ENCODE measurements around the gene SESN2. TPM values are rescaled to one million over a fixed set of nuclear protein-coding genes. Genes with fewer than 3 reads are reported as not detected.

Gene SESN2
- total RNA-seq, 3 donors from 2014 or later (not counting 1 experiment from before 2014, with no cell fraction given) = 21.0 to 30.3 (median 27.1) TPM

DNA sequence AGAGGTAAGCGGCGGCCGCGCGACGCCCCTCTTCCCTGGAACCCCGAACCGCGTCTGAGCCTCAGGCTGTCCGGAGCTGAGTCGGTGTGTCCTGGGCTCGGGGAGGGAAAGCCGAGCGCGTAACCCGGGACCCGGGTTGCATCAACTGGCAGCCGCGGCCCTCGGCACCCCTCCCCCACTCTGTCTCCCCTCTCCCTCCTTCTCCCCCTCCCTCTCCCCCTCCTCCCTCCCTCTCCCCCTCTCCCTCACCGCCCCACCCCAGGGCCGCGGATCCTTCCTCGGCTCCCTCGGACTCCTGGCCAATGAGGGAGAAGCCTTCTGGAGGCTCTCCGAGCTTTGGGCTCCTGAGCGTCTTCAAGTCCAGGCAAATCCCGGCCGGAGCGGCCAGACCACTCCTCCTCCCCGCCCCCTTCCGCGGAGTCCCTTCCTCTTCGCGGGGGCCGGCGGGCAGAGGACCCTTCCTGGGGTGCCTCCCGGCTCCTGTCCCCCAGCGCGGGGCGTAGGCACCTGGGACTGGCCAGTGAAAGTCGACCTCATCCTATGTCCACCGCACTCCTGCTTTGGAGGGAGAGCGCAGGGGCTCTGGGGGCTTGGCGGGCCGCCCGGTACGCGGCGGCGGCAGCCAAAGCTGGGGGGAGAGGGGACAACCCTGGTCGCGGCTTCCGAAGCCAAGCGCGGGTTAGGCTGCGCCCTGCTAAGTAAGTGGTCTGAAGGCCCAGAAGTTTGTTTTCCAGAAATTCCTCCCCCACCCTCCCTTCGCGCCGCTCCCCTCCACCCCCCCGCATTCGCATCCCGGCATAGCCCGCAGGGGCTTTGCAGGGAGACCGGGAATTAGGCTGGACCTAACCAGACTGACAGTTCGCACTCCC is 850 bp downstream of the SESN2 start:
- 4% methylated on average over 66 of the region's 66 CpGs for WGBS (ENCODE audit: insufficient coverage)
- DNase-seq (peak; percentile 32 to 52), ATAC-seq (no peak)
- H3K36me3 ChIP-seq (ENCODE audit: control insufficient read depth, insufficient read depth, low read length) = no peaks in the 10 kb centered on the region
- H3K4me3 ChIP-seq (ENCODE audit: low read length) = peak overlapping the region; percentile 75
- Mint-ChIP-seq H3K27ac (peak overlapping the region; percentile 62 to 87), H3K36me3 (no peaks in the 10 kb centered on the region), H3K4me3 (peak overlapping the region; percentile 84), H3K9me3 (no peaks in the 10 kb centered on the region), H3K27me3 (ENCODE audit: low read depth in 2 of 2) (no peaks in the 10 kb centered on the region), H3K4me1 (peaks cover 44 to 49% of the 10 kb centered on the region in 2 donors)
- H3K27ac ChIP-seq (ENCODE audit: low read length) = no peak overlapping the region
- intact Hi-C loops (cut with micrococcal nuclease) = loop anchor here (1.0 to 2.0 kb wide), 3 partner anchors 13 to 69 kb away; partner anchors contain the start of gene MED18
- no peaks in the 10 kb centered on the region for H3K9me3 ChIP-seq (ENCODE audit: control insufficient read depth, insufficient read depth, low read length)
- peaks cover 52% of the 10 kb centered on the region for H3K4me1 ChIP-seq (ENCODE audit: control insufficient read depth, insufficient read depth, low read length)
- H3K27me3 ChIP-seq (ENCODE audit: control insufficient read depth, insufficient read depth, low read length) = no peaks in the 10 kb centered on the region
- TF ChIP-seq, protein P1, sequence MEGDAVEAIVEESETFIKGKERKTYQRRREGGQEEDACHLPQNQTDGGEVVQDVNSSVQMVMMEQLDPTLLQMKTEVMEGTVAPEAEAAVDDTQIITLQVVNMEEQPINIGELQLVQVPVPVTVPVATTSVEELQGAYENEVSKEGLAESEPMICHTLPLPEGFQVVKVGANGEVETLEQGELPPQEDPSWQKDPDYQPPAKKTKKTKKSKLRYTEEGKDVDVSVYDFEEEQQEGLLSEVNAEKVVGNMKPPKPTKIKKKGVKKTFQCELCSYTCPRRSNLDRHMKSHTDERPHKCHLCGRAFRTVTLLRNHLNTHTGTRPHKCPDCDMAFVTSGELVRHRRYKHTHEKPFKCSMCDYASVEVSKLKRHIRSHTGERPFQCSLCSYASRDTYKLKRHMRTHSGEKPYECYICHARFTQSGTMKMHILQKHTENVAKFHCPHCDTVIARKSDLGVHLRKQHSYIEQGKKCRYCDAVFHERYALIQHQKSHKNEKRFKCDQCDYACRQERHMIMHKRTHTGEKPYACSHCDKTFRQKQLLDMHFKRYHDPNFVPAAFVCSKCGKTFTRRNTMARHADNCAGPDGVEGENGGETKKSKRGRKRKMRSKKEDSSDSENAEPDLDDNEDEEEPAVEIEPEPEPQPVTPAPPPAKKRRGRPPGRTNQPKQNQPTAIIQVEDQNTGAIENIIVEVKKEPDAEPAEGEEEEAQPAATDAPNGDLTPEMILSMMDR (IDR thresholded peaks at IDR 0.05) = no peak

DNA sequence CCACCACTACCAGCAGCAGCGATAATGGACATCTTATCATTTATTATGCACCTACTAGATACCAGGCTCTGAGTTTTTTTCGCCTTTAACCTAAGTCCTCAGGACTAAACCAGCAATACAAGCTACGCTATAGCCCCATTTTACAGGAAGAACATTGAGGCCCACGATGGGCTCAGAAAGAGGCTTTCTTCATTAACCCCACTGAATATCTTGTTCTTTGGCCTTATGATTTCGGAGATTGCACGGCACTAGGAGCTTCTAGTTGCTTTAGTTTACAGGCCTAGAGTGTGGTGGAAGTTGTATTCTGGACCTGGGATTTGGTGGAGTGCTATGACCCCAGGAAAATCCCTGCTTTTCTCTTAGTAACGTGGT is 1.5 kb downstream of the SESN2 start:
- TF ChIP-seq, protein P1 (IDR thresholded peaks at IDR 0.05) = no peak
- H3K9me3 ChIP-seq (ENCODE audit: control insufficient read depth, insufficient read depth, low read length) = no peaks in the 10 kb centered on the region
- no peak overlapping the region for H3K27ac ChIP-seq (ENCODE audit: low read length)
- no peak overlapping the region for H3K4me3 ChIP-seq (ENCODE audit: low read length)
- WGBS (ENCODE audit: insufficient coverage) = 87% methylated on average over 7 of the region's 7 CpGs
- no peak for DNase-seq
- H3K27me3 ChIP-seq (ENCODE audit: control insufficient read depth, insufficient read depth, low read length) = no peaks in the 10 kb centered on the region
- Mint-ChIP-seq H3K4me3 (peak overlapping the region; percentile 75), H3K4me1 (peaks cover 46 to 51% of the 10 kb centered on the region in 2 donors), H3K27ac (peak overlapping the region; percentile 41 to 71), H3K27me3 (ENCODE audit: low read depth in 2 of 2) (no peaks in the 10 kb centered on the region), H3K36me3 (no peaks in the 10 kb centered on the region), H3K9me3 (no peaks in the 10 kb centered on the region)
- no peak for ATAC-seq
- intact Hi-C loops (cut with micrococcal nuclease) = no loop called here
- no peaks in the 10 kb centered on the region for H3K36me3 ChIP-seq (ENCODE audit: control insufficient read depth, insufficient read depth, low read length)
- peaks cover 48% of the 10 kb centered on the region for H3K4me1 ChIP-seq (ENCODE audit: control insufficient read depth, insufficient read depth, low read length)

DNA sequence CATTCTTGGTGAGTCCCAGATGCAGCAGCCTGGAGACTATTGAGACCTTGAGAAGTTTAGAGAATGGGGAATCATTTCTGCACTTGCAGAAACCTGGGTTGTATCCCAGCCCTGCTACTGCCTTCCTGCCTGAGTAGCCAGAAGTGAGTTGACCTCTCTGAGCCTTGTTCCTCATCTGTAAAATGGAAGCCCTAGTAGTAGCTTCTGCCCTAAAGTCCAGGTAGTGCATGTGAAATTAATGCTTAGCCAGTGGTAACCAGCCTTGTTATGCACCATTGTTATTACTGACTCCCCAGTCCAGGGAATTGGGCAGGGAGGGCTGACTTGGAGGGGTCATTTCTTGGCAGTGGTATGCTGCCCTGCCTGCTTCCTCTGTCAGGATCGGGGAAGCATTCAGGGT is 5.6 kb downstream of the SESN2 start:
- Histone ChIP-seq H3K4me3 (ENCODE audit: low read length) (no peak overlapping the region), H3K36me3 (ENCODE audit: control insufficient read depth, insufficient read depth, low read length) (no peaks in the 10 kb centered on the region), H3K4me1 (ENCODE audit: control insufficient read depth, insufficient read depth, low read length) (peaks cover 14% of the 10 kb centered on the region), H3K9me3 (ENCODE audit: control insufficient read depth, insufficient read depth, low read length) (no peaks in the 10 kb centered on the region), H3K27ac (ENCODE audit: low read length) (no peak overlapping the region), H3K27me3 (ENCODE audit: control insufficient read depth, insufficient read depth, low read length) (no peaks in the 10 kb centered on the region)
- H3K4me3 Mint-ChIP-seq = no peak overlapping the region
- no peaks in the 10 kb centered on the region for H3K27me3 Mint-ChIP-seq (ENCODE audit: low read depth in 2 of 2)
- no peaks in the 10 kb centered on the region for H3K36me3 Mint-ChIP-seq
- DNase-seq = no peak
- TF ChIP-seq, protein P1 (IDR thresholded peaks at IDR 0.05) = no peak
- 94% methylated on average over 1 of the region's 1 CpG for WGBS (ENCODE audit: insufficient coverage)
- intact Hi-C loops (cut with micrococcal nuclease) = no loop called here
- H3K9me3 Mint-ChIP-seq = no peaks in the 10 kb centered on the region
- peaks cover 30 to 43% of the 10 kb centered on the region in 2 donors for H3K4me1 Mint-ChIP-seq
- H3K27ac Mint-ChIP-seq = no peak overlapping the region
- ATAC-seq = no peak
